Measurements from ENCODE around the gene CINP.
"Not testable (repeated sequence)": the region's sequence is repeated elsewhere in the genome, so short reads cannot be mapped to it uniquely, and the experiment has no call there.

DNA sequence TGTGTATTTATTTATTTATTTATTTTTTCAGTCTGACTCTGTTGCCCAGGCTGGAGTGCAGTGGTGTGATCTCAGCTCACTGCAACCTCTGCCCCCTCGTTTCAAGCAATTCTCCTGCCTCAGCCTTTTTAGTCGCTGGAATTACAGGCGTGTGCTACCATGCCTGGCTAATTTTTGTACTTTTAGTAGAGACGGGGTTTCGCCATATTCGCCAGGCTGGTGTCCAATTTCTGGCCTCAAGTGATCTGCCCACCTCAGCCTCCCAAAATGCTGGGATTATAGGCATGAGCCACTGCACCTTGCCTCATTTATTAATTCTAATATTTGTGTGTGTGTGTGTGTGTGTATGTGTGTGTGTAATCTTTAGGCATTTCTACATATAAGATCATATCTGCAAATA is 33.3 kb downstream of the CINP start:
- not testable (repeated sequence) for TF ChIP-seq POLR2A (IDR thresholded peaks at IDR 0.05)
- TF ChIP-seq, protein P1, sequence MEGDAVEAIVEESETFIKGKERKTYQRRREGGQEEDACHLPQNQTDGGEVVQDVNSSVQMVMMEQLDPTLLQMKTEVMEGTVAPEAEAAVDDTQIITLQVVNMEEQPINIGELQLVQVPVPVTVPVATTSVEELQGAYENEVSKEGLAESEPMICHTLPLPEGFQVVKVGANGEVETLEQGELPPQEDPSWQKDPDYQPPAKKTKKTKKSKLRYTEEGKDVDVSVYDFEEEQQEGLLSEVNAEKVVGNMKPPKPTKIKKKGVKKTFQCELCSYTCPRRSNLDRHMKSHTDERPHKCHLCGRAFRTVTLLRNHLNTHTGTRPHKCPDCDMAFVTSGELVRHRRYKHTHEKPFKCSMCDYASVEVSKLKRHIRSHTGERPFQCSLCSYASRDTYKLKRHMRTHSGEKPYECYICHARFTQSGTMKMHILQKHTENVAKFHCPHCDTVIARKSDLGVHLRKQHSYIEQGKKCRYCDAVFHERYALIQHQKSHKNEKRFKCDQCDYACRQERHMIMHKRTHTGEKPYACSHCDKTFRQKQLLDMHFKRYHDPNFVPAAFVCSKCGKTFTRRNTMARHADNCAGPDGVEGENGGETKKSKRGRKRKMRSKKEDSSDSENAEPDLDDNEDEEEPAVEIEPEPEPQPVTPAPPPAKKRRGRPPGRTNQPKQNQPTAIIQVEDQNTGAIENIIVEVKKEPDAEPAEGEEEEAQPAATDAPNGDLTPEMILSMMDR (IDR thresholded peaks at IDR 0.05): not testable (repeated sequence)
